ENCODE data around the gene HTR3C. TPM values are rescaled to one million over a fixed set of nuclear protein-coding genes. Genes with fewer than 3 reads are reported as not detected.
"Not testable (repeated sequence)": the region's sequence is repeated elsewhere in the genome, so short reads cannot be mapped to it uniquely, and the experiment has no call there.

HTR3C gene
- total RNA-seq, 1 experiment from 2014 or later, result 0.30 TPM

GRCh38 chr3:184031187-184031792 lies 21.6 kb upstream of the HTR3C start, which contains the start of gene HTR3D:
TSS of gene HTR3D (plus strand) at chr3:184031742. CDS start at chr3:184031742, 0 bp downstream.
- DNase-seq (ENCODE audit: low read depth), result peak; percentile 47

- DNase-seq (ENCODE audit: low read depth), result no peak
Observed at GRCh38 chr3:184037816-184038215, 15.0 kb upstream of the HTR3C start.

- DNase-seq (ENCODE audit: low read depth), result not testable (repeated sequence)
Observed at GRCh38 chr3:184038307-184038706, 14.5 kb upstream of the HTR3C start.

GRCh38 chr3:184039414-184039813 lies 13.4 kb upstream of the HTR3C start:
- DNase-seq (ENCODE audit: low read depth), result no peak

GRCh38 chr3:184040010-184040409 lies 12.8 kb upstream of the HTR3C start:
- peak; percentile 75 for DNase-seq (ENCODE audit: low read depth)

- DNase-seq (ENCODE audit: low read depth), result no peak
Observed at GRCh38 chr3:184042617-184043016, 10.2 kb upstream of the HTR3C start.

- DNase-seq (ENCODE audit: low read depth), result no peak
Observed at GRCh38 chr3:184045995-184046394, 6.9 kb upstream of the HTR3C start.

GRCh38 chr3:184050217-184050847 lies 2.5 kb upstream of the HTR3C start:
- no peak for DNase-seq (ENCODE audit: low read depth)

GRCh38 chr3:184058029-184058428 lies 5.2 kb downstream of the HTR3C start:
- DNase-seq (ENCODE audit: low read depth), result peak; percentile 76

- no peak for DNase-seq (ENCODE audit: low read depth)
Observed at GRCh38 chr3:184059424-184059823, 6.6 kb downstream of the HTR3C start.

GRCh38 chr3:184062637-184063036 lies 9.8 kb downstream of the HTR3C start:
- DNase-seq (ENCODE audit: low read depth), result no peak

GRCh38 chr3:184066211-184066610 lies 13.4 kb downstream of the HTR3C start:
- peak; percentile 66 for DNase-seq (ENCODE audit: low read depth)

GRCh38 chr3:184067573-184068055 lies 14.8 kb downstream of the HTR3C start:
- DNase-seq (ENCODE audit: low read depth), result no peak

- DNase-seq (ENCODE audit: low read depth), result no peak
Observed at GRCh38 chr3:184068344-184068743, 15.5 kb downstream of the HTR3C start.

- not testable (repeated sequence) for DNase-seq (ENCODE audit: low read depth)
Observed at GRCh38 chr3:184071142-184071541, 18.3 kb downstream of the HTR3C start.

GRCh38 chr3:184073621-184074020 lies 20.8 kb downstream of the HTR3C start:
- DNase-seq (ENCODE audit: low read depth), result no peak

GRCh38 chr3:184075901-184076300 lies 23.1 kb downstream of the HTR3C start:
- no peak for DNase-seq (ENCODE audit: low read depth)

GRCh38 chr3:184077881-184078280 lies 25.0 kb downstream of the HTR3C start:
- no peak for DNase-seq (ENCODE audit: low read depth)

- peak; percentile 53 for DNase-seq (ENCODE audit: low read depth)
Observed at GRCh38 chr3:184078851-184079250, 26.0 kb downstream of the HTR3C start.

- DNase-seq (ENCODE audit: low read depth), result no peak
Observed at GRCh38 chr3:184081116-184081830, 28.4 kb downstream of the HTR3C start.

GRCh38 chr3:184082034-184082433 lies 29.2 kb downstream of the HTR3C start:
- no peak for DNase-seq (ENCODE audit: low read depth)

- DNase-seq (ENCODE audit: low read depth), result no peak
Observed at GRCh38 chr3:184082465-184082864, 29.6 kb downstream of the HTR3C start.

GRCh38 chr3:184085389-184085852 lies 32.6 kb downstream of the HTR3C start:
- peak; percentile 85 for DNase-seq (ENCODE audit: low read depth)
